GM23248 (cell line): Measurements from ENCODE around the gene MAGIX. TPM values are rescaled to one million over a fixed set of nuclear protein-coding genes. Genes with fewer than 3 reads are reported as not detected.

Source experiments
- DNase-seq: peaks from one replicate; pipeline ENCODE4 v3.0.0-alpha.2; 2015
- H2AFZ ChIP-seq: fragments of 200-600 bp; sonication (generic); 2 replicates; pipeline ENCODE4 v1.6.1; 2016; ENCODE audit warnings: antibody characterized with exemption
- H3F3A ChIP-seq: fragments of 200-600 bp; sonication (generic); 2 replicates; pipeline ENCODE4 v1.6.1; 2016; ENCODE audit warnings: mild to moderate bottlenecking, antibody characterized with exemption, mixed run types; ENCODE audit not compliant: insufficient read depth
- H3K27ac ChIP-seq: fragments of 200-600 bp; sonication (generic); 2 replicates; pipeline ENCODE4 v1.5.1; 2016; ENCODE audit warnings: mild to moderate bottlenecking
- H3K27me3 ChIP-seq: fragments of 200-600 bp; sonication (generic); replicated peaks from 2 replicates; pipeline ENCODE4 v1.6.1; 2016; ENCODE audit warnings: mild to moderate bottlenecking; ENCODE audit not compliant: insufficient read depth
- H3K36me3 ChIP-seq: fragments of 200-600 bp; sonication (generic); 2 replicates; pipeline ENCODE4 v1.6.1; 2016; ENCODE audit warnings: low read depth, mild to moderate bottlenecking
- H3K4me1 ChIP-seq: fragments of 200-600 bp; sonication (generic); 2 replicates; pipeline ENCODE4 v1.6.1; 2016; ENCODE audit warnings: mild to moderate bottlenecking; ENCODE audit not compliant: insufficient read depth
- H3K4me2 ChIP-seq: fragments of 200-600 bp; sonication (generic); one replicate; pipeline ENCODE4 v1.6.1; 2016; ENCODE audit warnings: mild to moderate bottlenecking; ENCODE audit not compliant: unreplicated experiment
- H3K4me3 ChIP-seq: fragments of 200-600 bp; sonication (generic); 2 replicates; pipeline ENCODE4 v1.5.1; 2016; ENCODE audit warnings: mild to moderate bottlenecking
- H3K79me2 ChIP-seq: fragments of 200-600 bp; sonication (generic); 2 replicates; pipeline ENCODE4 v1.6.1; 2016; ENCODE audit warnings: mild to moderate bottlenecking; ENCODE audit not compliant: insufficient read depth
- H3K9ac ChIP-seq: fragments of 200-600 bp; sonication (generic); 2 replicates; pipeline ENCODE4 v1.6.1; 2016; ENCODE audit warnings: mild to moderate bottlenecking
- H3K9me2 ChIP-seq: fragments of 200-600 bp; sonication (generic); 2 replicates; pipeline ENCODE4 v1.6.1; 2016; ENCODE audit warnings: mixed run types, mild to moderate bottlenecking, moderate library complexity; ENCODE audit not compliant: insufficient read depth
- H3K9me3 ChIP-seq: fragments of 200-600 bp; sonication (generic); one replicate; pipeline ENCODE4 v1.6.1; 2017; ENCODE audit warnings: low read depth
- H4K20me1 ChIP-seq: fragments of 200-600 bp; sonication (generic); 2 replicates; pipeline ENCODE4 v1.6.0; 2016; ENCODE audit not compliant: insufficient read depth
- EZH2 ChIP-seq: fragments of 200-600 bp; sonication (generic); IDR thresholded peaks from 2 replicates; pipeline ENCODE4 v1.6.1; 2018; ENCODE audit warnings: antibody characterized with exemption, mild to moderate bottlenecking; ENCODE audit not compliant: insufficient read depth, poor library complexity, severe bottlenecking
- EZH2phosphoT487 ChIP-seq: fragments of 200-600 bp; sonication (generic); IDR thresholded peaks from 2 replicates; pipeline ENCODE4 v1.6.1; 2018; ENCODE audit warnings: antibody characterized with exemption, moderate library complexity, mild to moderate bottlenecking, low read depth; ENCODE audit not compliant: insufficient read depth
- WGBS, 2 experiments: methylation state at CpG; one replicate each; pipeline ENCODE4 v1.1.6; 2015 to 2017; ENCODE audit warnings: low lambda C conversion rate in 2 of 2, low coverage in 1 of 2; ENCODE audit errors: missing lambda C conversion rate in 2 of 2; 5-methylcytosine and 5-hydroxymethylcytosine counted together
- in situ Hi-C: fragments of 300-500 bp; cut with MboI; formaldehyde crosslinking; loops from 2 replicates; pipeline ENCODE4 v1.15.0; 2020
- polyA plus RNA-seq: library from polyadenylated mRNA; unstranded; fragments of >200 nt; fragmentation: Nextera tagmentation; extraction: Ambion mirVana; gene quantifications from 2 replicates; pipeline ENCODE4 v1.2.1, GENCODE V29; 2016
- total RNA-seq: library from RNA; depleted of rRNA; stranded (reverse); fragments of >200 nt; shearing (Covaris generic); gene quantifications from 2 replicates; pipeline ENCODE4 v1.2.3, GENCODE V29; 2014; rRNA removed

The MAGIX gene
- total RNA-seq, result 1.3 and 8.0 TPM in 2 replicates
- 1.1 and 1.5 TPM in 2 replicates for polyA plus RNA-seq

- H3K79me2 ChIP-seq, result no peaks in the 10 kb centered on the region
- no peak for DNase-seq
- TF ChIP-seq EZH2, result no peak
- no peak for TF ChIP-seq EZH2phosphoT487
- no peaks in the 10 kb centered on the region for H3K9me3 ChIP-seq
- H3K4me3 ChIP-seq, result peak within 1 kb of the TSS; percentile 61
- H3K9me2 ChIP-seq, result no peaks in the 10 kb centered on the region
- peak within 1 kb of the TSS; percentile 83 for H2AFZ ChIP-seq
- no peaks in the 10 kb centered on the region for H3K36me3 ChIP-seq
- no peaks in the 10 kb centered on the region for H3F3A ChIP-seq
- H4K20me1 ChIP-seq, result no peaks in the 10 kb centered on the region
- H3K27ac ChIP-seq, result peak within 1 kb of the TSS; percentile 91
- peak within 1 kb of the TSS; percentile 87 for H3K9ac ChIP-seq
- in situ Hi-C loops, result no loop called here
- WGBS, 2 experiments, result 64 to 97% methylated on average over 5 to 11 of the region's 28 CpGs
- H3K4me2 ChIP-seq, result peak within 1 kb of the TSS; percentile 35
- peaks cover 4% of the 10 kb centered on the region; the same call in 1 of the 2 replicates for H3K4me1 ChIP-seq
- no peaks in the 10 kb centered on the region for H3K27me3 ChIP-seq
Measured at GRCh38 chrX:49162620-49163019, at the start of gene MAGIX. TSS of gene MAGIX (plus strand) at chrX:49162758. CDS start at chrX:49162890, 132 bp downstream.

GRCh38 chrX:49116076-49116475 lies 46.5 kb upstream of the MAGIX start:
- DNase-seq, result no peak
- H3F3A ChIP-seq, result no peaks in the 10 kb centered on the region
- no peaks in the 10 kb centered on the region for H4K20me1 ChIP-seq
- H3K4me3 ChIP-seq, result no peak overlapping the region
- no peaks in the 10 kb centered on the region for H3K9me3 ChIP-seq
- 67 to 85% methylated on average over 3 to 8 of the region's 8 CpGs for WGBS, 2 experiments
- TF ChIP-seq EZH2 (no peak), EZH2phosphoT487 (no peak)
- H3K27me3 ChIP-seq, result no peaks in the 10 kb centered on the region
- H3K36me3 ChIP-seq, result no peaks in the 10 kb centered on the region
- no peak overlapping the region for H3K9ac ChIP-seq
- H3K4me1 ChIP-seq, result no peaks in the 10 kb centered on the region
- H3K9me2 ChIP-seq, result no peaks in the 10 kb centered on the region
- H3K4me2 ChIP-seq, result no peak overlapping the region
- no peak overlapping the region for H2AFZ ChIP-seq
- no peak overlapping the region for H3K27ac ChIP-seq
- in situ Hi-C loops, result no loop called here
- no peaks in the 10 kb centered on the region for H3K79me2 ChIP-seq

GRCh38 chrX:49116716-49117115 lies 45.8 kb upstream of the MAGIX start:
- H4K20me1 ChIP-seq, result no peaks in the 10 kb centered on the region
- peaks cover 6% of the 10 kb centered on the region for H3K79me2 ChIP-seq
- H3K4me2 ChIP-seq, result no peak overlapping the region
- no peak overlapping the region for H3K4me3 ChIP-seq
- H3K9ac ChIP-seq, result no peak overlapping the region
- no peaks in the 10 kb centered on the region for H3K4me1 ChIP-seq
- H3F3A ChIP-seq, result no peaks in the 10 kb centered on the region
- H3K9me2 ChIP-seq, result no peaks in the 10 kb centered on the region
- no peak overlapping the region for H2AFZ ChIP-seq
- H3K27ac ChIP-seq, result no peak overlapping the region
- H3K9me3 ChIP-seq, result no peaks in the 10 kb centered on the region
- 81 to 82% methylated on average over 4 to 5 of the region's 5 CpGs for WGBS, 2 experiments
- in situ Hi-C loops, result no loop called here
- no peak for DNase-seq
- no peaks in the 10 kb centered on the region for H3K36me3 ChIP-seq
- TF ChIP-seq EZH2 (no peak), EZH2phosphoT487 (no peak)
- H3K27me3 ChIP-seq, result no peaks in the 10 kb centered on the region

GRCh38 chrX:49117581-49117980 lies 45.0 kb upstream of the MAGIX start:
- WGBS, 2 experiments, result 68 to 96% methylated on average over 3 of the region's 6 CpGs
- no peak overlapping the region for H3K27ac ChIP-seq
- peaks cover 14% of the 10 kb centered on the region for H3K79me2 ChIP-seq
- no peaks in the 10 kb centered on the region for H3K9me3 ChIP-seq
- no peak for TF ChIP-seq EZH2phosphoT487
- no peak for TF ChIP-seq EZH2
- no peak overlapping the region for H3K9ac ChIP-seq
- H3F3A ChIP-seq, result no peaks in the 10 kb centered on the region
- no peaks in the 10 kb centered on the region for H4K20me1 ChIP-seq
- no peak for DNase-seq
- H2AFZ ChIP-seq, result no peak overlapping the region
- no peaks in the 10 kb centered on the region for H3K9me2 ChIP-seq
- no peak overlapping the region for H3K4me3 ChIP-seq
- no peaks in the 10 kb centered on the region for H3K4me1 ChIP-seq
- in situ Hi-C loops, result no loop called here
- H3K4me2 ChIP-seq, result no peak overlapping the region
- H3K36me3 ChIP-seq, result no peaks in the 10 kb centered on the region
- no peaks in the 10 kb centered on the region for H3K27me3 ChIP-seq

GRCh38 chrX:49120091-49120490 lies 42.5 kb upstream of the MAGIX start:
- in situ Hi-C loops, result no loop called here
- Histone ChIP-seq H3K9ac (no peak overlapping the region), H3K4me1 (no peaks in the 10 kb centered on the region), H3F3A (no peaks in the 10 kb centered on the region), H3K4me2 (no peak overlapping the region), H3K27me3 (no peaks in the 10 kb centered on the region), H2AFZ (no peak overlapping the region), H3K9me2 (no peaks in the 10 kb centered on the region), H3K4me3 (no peak overlapping the region), H3K9me3 (no peaks in the 10 kb centered on the region), H3K79me2 (peaks cover 23% of the 10 kb centered on the region), H3K27ac (no peak overlapping the region), H4K20me1 (no peaks in the 10 kb centered on the region), H3K36me3 (no peaks in the 10 kb centered on the region)
- no peak for DNase-seq
- TF ChIP-seq EZH2, result no peak
- no peak for TF ChIP-seq EZH2phosphoT487
- 93% methylated on average over 1 of the region's 1 CpG; no CpG with 5 or more reads in 1 of the 2 experiments for WGBS, 2 experiments
